HCT116 (cell line): Measurements from ENCODE around the gene SH3BP5L. TPM values are rescaled to one million over a fixed set of nuclear protein-coding genes. Genes with fewer than 3 reads are reported as not detected.

Experiments
- ATAC-seq: fragments of 200-7000 bp; cut with Tn5 transposase; 2 replicates; pipeline ENCODE4 v1.9.1; 2020; ENCODE audit warnings: mild to moderate bottlenecking, moderate library complexity
- BruUV-seq: library from RNA; stranded (reverse); fragments of 400-500 nt; replicated peaks from 2 replicates; lab custom pipeline; 2021; lab: Mats Ljungman, UMichigan
- CTCF ChIA-PET: fragments of 300-600 bp; sonication (Branson Sonifier 250); formaldehyde crosslinking; loops from one replicate; lab custom pipeline; 2021; ENCODE audit warnings: antibody characterized with exemption; lab: Charles Lee
- POLR2A ChIA-PET: fragments of 300-600, 350-600 bp; sonication (Branson Sonifier 250); formaldehyde crosslinking; loops from one replicate; lab custom pipeline; 2021; ENCODE audit warnings: antibody characterized with exemption; lab: Charles Lee
- RAD21 ChIA-PET, 2 experiments: fragments of 300-600 bp; sonication (Branson Sonifier 250); formaldehyde crosslinking; loops; one replicate each; lab custom pipeline; 2023; ENCODE audit warnings: low total read pairs in 2 of 2; ENCODE audit not compliant: uncharacterized antibody in 2 of 2, unreplicated experiment in 2 of 2, low non-redundant PET in 1 of 2; lab: Charles Lee
- DNase-seq: peaks from one replicate; pipeline ENCODE4 v3.0.0-alpha.2; 2010; ENCODE audit warnings: low read depth, low spot score
- H2AFZ ChIP-seq: fragments of 200-600 bp; shearing (Covaris generic), sonication (generic); 2 replicates; pipeline ENCODE4 v1.6.1; 2017; ENCODE audit warnings: low read depth, mixed run types, mixed read lengths, antibody characterized with exemption, low read length; ENCODE audit not compliant: poor library complexity, severe bottlenecking
- H3K27ac ChIP-seq: 2 replicates; pipeline ENCODE4 v1.5.1; 2012; ENCODE audit warnings: low read depth, low read length
- H3K27me3 ChIP-seq: fragments of 200-600 bp; sonication (generic); 2 replicates; pipeline ENCODE4 v1.6.1; 2016; ENCODE audit warnings: mixed run types, low read length, mixed read lengths; ENCODE audit not compliant: insufficient read depth
- H3K36me3 ChIP-seq, 2 experiments: fragments of 200-500 bp in 1 of 2; fragments of 200-600 bp in 1 of 2; sonication (Bioruptor generic) in 1 of 2; sonication (generic) in 1 of 2; 2 replicates each; pipeline versions ENCODE4 v1.5.1 to v1.6.1; 2014 to 2016; ENCODE audit warnings: low read length in 2 of 2, inconsistent platforms in 1 of 2, mixed read lengths in 1 of 2, mixed run types in 1 of 2; ENCODE audit not compliant: insufficient read depth in 2 of 2, control insufficient read depth in 1 of 2
- H3K4me1 ChIP-seq, 2 experiments: fragments of 200-600 bp in 1 of 2; sonication (generic) in 1 of 2; 2 replicates each; pipeline versions ENCODE4 v1.5.1 to v1.6.1; 2012 to 2017; ENCODE audit warnings: low read length in 2 of 2, inconsistent platforms in 1 of 2, mild to moderate bottlenecking in 1 of 2, mixed read lengths in 1 of 2, mixed run types in 1 of 2, moderate library complexity in 1 of 2; ENCODE audit not compliant: insufficient read depth in 2 of 2, control insufficient read depth in 1 of 2
- H3K4me2 ChIP-seq: fragments of 200-600 bp; sonication (generic); 2 replicates; pipeline ENCODE4 v1.6.1; 2017; ENCODE audit warnings: mixed run types, low read length, mixed read lengths
- H3K4me3 ChIP-seq, 2 experiments: fragments of 200-600 bp in 1 of 2; sonication (generic) in 1 of 2; replicated peaks in 1 of 2; 2 replicates each; pipeline ENCODE4 v1.5.1; 2011 to 2016; ENCODE audit warnings: low read length in 2 of 2, control low read depth in 1 of 2, low read depth in 1 of 2, mild to moderate bottlenecking in 1 of 2, mixed read lengths in 1 of 2, mixed run types in 1 of 2
- H3K79me2 ChIP-seq: fragments of 200-600 bp; sonication (generic); 2 replicates; pipeline ENCODE4 v1.6.1; 2017; ENCODE audit warnings: mild to moderate bottlenecking, mixed run types, low read length, moderate library complexity, mixed read lengths; ENCODE audit not compliant: insufficient read depth
- H3K9ac ChIP-seq: fragments of 200-600 bp; sonication (generic); 2 replicates; pipeline ENCODE4 v1.6.1; 2016; ENCODE audit warnings: low read length, mixed read lengths
- H3K9me2 ChIP-seq: fragments of 200-600 bp; sonication (generic), shearing (Covaris generic); 2 replicates; pipeline ENCODE4 v1.6.1; 2017; ENCODE audit warnings: mixed run types, mild to moderate bottlenecking, moderate library complexity; ENCODE audit not compliant: insufficient read depth
- H3K9me3 ChIP-seq, 2 experiments: fragments of 200-500 bp in 1 of 2; fragments of 200-600 bp in 1 of 2; sonication (Bioruptor generic) in 1 of 2; sonication (generic) in 1 of 2; 2 replicates each; pipeline ENCODE4 v1.6.1; 2014 to 2017; ENCODE audit warnings: low read length in 2 of 2, mixed read lengths in 2 of 2, inconsistent platforms in 1 of 2, low read depth in 1 of 2, mild to moderate bottlenecking in 1 of 2, mixed run types in 1 of 2, moderate library complexity in 1 of 2; ENCODE audit not compliant: control insufficient read depth in 1 of 2, insufficient read depth in 1 of 2
- H4K20me1 ChIP-seq: fragments of 200-600 bp; sonication (generic), shearing (Covaris generic); 2 replicates; pipeline ENCODE4 v1.6.1; 2017; ENCODE audit warnings: mixed run types, mild to moderate bottlenecking, moderate library complexity; ENCODE audit not compliant: insufficient read depth
- CBX3 ChIP-seq: IDR thresholded peaks from 2 replicates; pipeline ENCODE4 v1.6.1; 2012; ENCODE audit warnings: low read depth
- EGR1 ChIP-seq: IDR thresholded peaks from 2 replicates; pipeline ENCODE4 v1.6.1; 2012; ENCODE audit warnings: low read depth
- EZH2phosphoT487 ChIP-seq: fragments of 200-600 bp; IDR thresholded peaks from 2 replicates; pipeline ENCODE4 v1.6.1; 2018; ENCODE audit warnings: antibody characterized with exemption, borderline replicate concordance
- FOSL1 ChIP-seq: IDR thresholded peaks from 2 replicates; pipeline ENCODE4 v1.6.1; 2012; ENCODE audit warnings: low read depth
- JUND ChIP-seq: IDR thresholded peaks from 2 replicates; pipeline ENCODE4 v1.6.1; 2012
- MAX ChIP-seq: IDR thresholded peaks from 2 replicates; pipeline ENCODE4 v1.6.1; 2012
- POLR2A ChIP-seq: IDR thresholded peaks from 2 replicates; pipeline ENCODE4 v1.7.0; 2011; ENCODE audit warnings: borderline replicate concordance; ENCODE audit not compliant: insufficient read depth, insufficient read length; ENCODE audit errors: extremely low read depth
- POLR2AphosphoS5 ChIP-seq: IDR thresholded peaks from 2 replicates; pipeline ENCODE4 v1.6.1; 2011; ENCODE audit warnings: mild to moderate bottlenecking, low read depth, low read length, moderate library complexity
- RAD21 ChIP-seq: IDR thresholded peaks from 2 replicates; pipeline ENCODE4 v1.6.1; 2012; ENCODE audit warnings: low read depth, mild to moderate bottlenecking
- REST ChIP-seq: IDR thresholded peaks from 2 replicates; pipeline ENCODE4 v1.6.1; 2012; ENCODE audit warnings: low read depth
- SIN3A ChIP-seq: IDR thresholded peaks from 2 replicates; pipeline ENCODE4 v1.6.1; 2012; ENCODE audit warnings: low read depth
- SP1 ChIP-seq: IDR thresholded peaks from 2 replicates; pipeline ENCODE4 v1.6.1; 2012; ENCODE audit warnings: low read depth
- SRF ChIP-seq: IDR thresholded peaks from 2 replicates; pipeline ENCODE4 v1.6.1; 2012; ENCODE audit warnings: low read depth
- YY1 ChIP-seq: IDR thresholded peaks from 2 replicates; pipeline ENCODE4 v1.6.1; 2011; ENCODE audit warnings: low read length, low read depth, moderate library complexity, mild to moderate bottlenecking; ENCODE audit not compliant: insufficient replicate concordance; ENCODE audit errors: extremely low read depth
- ZFX ChIP-seq: fragments of 450-650 bp; IDR thresholded peaks from 2 replicates; pipeline ENCODE4 v1.6.1; 2017
- ZNF274 ChIP-seq: fragments of 200-500 bp; sonication (Bioruptor generic); IDR thresholded peaks from 2 replicates; pipeline ENCODE4 v1.6.1; 2014; ENCODE audit warnings: mild to moderate bottlenecking, low read depth, low read length, inconsistent platforms
- intact Hi-C: fragments of 100-400 bp; cut with micrococcal nuclease; formaldehyde crosslinking; loops from 2 replicates; pipeline ENCODE4 v1.10.0; 2022
- total RNA-seq: library from RNA; stranded (reverse); gene quantifications from one replicate; pipeline ENCODE4 v1.2.1, GENCODE V29; 2021; ENCODE audit not compliant: unreplicated experiment
- TF ChIP-seq, protein P1 (sequence below), 3 experiments: fragments of 200-600 bp in 1 of 3; sonication (generic) in 1 of 3; IDR thresholded peaks in 2 of 3; conservative IDR thresholded peaks in 1 of 3; 2 replicates each; pipeline ENCODE4 v1.5.1; 2012 to 2017; ENCODE audit warnings: low read depth in 2 of 3, low read length in 2 of 3, antibody characterized with exemption in 1 of 3, borderline replicate concordance in 1 of 3, control low read depth in 1 of 3, mild to moderate bottlenecking in 1 of 3, mixed read lengths in 1 of 3, mixed run types in 1 of 3, moderate library complexity in 1 of 3; ENCODE audit not compliant: insufficient read depth in 1 of 3
- TF ChIP-seq, protein P2 (sequence below): IDR thresholded peaks from 2 replicates; pipeline ENCODE4 v1.6.1; 2012

Gene SH3BP5L
- total RNA-seq, 1 experiment from 2014 or later, result 22.3 TPM

GRCh38 chr1:248824701-248825100 lies 1.0 kb downstream of the SH3BP5L start (continued):
- TF ChIP-seq, protein P1, sequence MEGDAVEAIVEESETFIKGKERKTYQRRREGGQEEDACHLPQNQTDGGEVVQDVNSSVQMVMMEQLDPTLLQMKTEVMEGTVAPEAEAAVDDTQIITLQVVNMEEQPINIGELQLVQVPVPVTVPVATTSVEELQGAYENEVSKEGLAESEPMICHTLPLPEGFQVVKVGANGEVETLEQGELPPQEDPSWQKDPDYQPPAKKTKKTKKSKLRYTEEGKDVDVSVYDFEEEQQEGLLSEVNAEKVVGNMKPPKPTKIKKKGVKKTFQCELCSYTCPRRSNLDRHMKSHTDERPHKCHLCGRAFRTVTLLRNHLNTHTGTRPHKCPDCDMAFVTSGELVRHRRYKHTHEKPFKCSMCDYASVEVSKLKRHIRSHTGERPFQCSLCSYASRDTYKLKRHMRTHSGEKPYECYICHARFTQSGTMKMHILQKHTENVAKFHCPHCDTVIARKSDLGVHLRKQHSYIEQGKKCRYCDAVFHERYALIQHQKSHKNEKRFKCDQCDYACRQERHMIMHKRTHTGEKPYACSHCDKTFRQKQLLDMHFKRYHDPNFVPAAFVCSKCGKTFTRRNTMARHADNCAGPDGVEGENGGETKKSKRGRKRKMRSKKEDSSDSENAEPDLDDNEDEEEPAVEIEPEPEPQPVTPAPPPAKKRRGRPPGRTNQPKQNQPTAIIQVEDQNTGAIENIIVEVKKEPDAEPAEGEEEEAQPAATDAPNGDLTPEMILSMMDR (IDR thresholded peaks at IDR 0.05 in 2 of 3, conservative IDR thresholded peaks at IDR 0.05 in 1 of 3; ENCODE audit: borderline replicate concordance in 1 of 3, insufficient read depth in 1 of 3, low read depth in 2 of 3, low read length in 2 of 3), result no peak
- TF ChIP-seq RAD21, result no peak

- Histone ChIP-seq H3K36me3 (peaks cover 5 to 12% of the 10 kb centered on the region in 2 experiments), H3K9me2 (no peaks in the 10 kb centered on the region), H3K9ac (no peak overlapping the region; the same call in 1 of the 2 replicates), H3K4me3 (peak overlapping the region in 1 of 2 experiments; percentile 98; a peak in 3 of 4 replicates), H3K9me3 (no peaks in the 10 kb centered on the region), H2AFZ (no peak overlapping the region), H3K4me1 (peaks cover 16 to 41% of the 10 kb centered on the region in 2 experiments), H3K27ac (no peak overlapping the region), H3K27me3 (no peaks in the 10 kb centered on the region), H4K20me1 (no peaks in the 10 kb centered on the region), H3K4me2 (peak overlapping the region; percentile 92; the same call in 1 of the 2 replicates), H3K79me2 (peaks cover 55% of the 10 kb centered on the region)
- ATAC-seq (no peak), DNase-seq (no peak)
- intact Hi-C loops, result no loop called here
- ChIA-PET RAD21 (no interaction called here), CTCF (no interaction called here), POLR2A (no interaction called here)
- BruUV-seq, result no TSS peak
- TF ChIP-seq SP1, result no peak
- no peak for TF ChIP-seq SRF
- TF ChIP-seq, protein P1 (IDR thresholded peaks at IDR 0.05 in 2 of 3, conservative IDR thresholded peaks at IDR 0.05 in 1 of 3; ENCODE audit: borderline replicate concordance in 1 of 3, insufficient read depth in 1 of 3, low read depth in 2 of 3, low read length in 2 of 3), result no peak
- no peak for TF ChIP-seq ZFX
- no peak for TF ChIP-seq REST
- TF ChIP-seq, protein P2, sequence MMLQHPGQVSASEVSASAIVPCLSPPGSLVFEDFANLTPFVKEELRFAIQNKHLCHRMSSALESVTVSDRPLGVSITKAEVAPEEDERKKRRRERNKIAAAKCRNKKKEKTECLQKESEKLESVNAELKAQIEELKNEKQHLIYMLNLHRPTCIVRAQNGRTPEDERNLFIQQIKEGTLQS, result no peak
- no peak for TF ChIP-seq EZH2phosphoT487
- TF ChIP-seq RAD21, result no peak
- TF ChIP-seq JUND, result no peak
- TF ChIP-seq SIN3A, result no peak
- no peak for TF ChIP-seq POLR2AphosphoS5
- no peak for TF ChIP-seq YY1
- no peak for TF ChIP-seq CBX3
- no peak for TF ChIP-seq FOSL1
- no peak for TF ChIP-seq MAX
- TF ChIP-seq POLR2A, result no peak
- no peak for TF ChIP-seq EGR1
- no peak for TF ChIP-seq ZNF274
- TF ChIP-seq, all 23 proteins: peak for 0
Measured at GRCh38 chr1:248824301-248824700, 1.4 kb downstream of the SH3BP5L start.
